22Rv1 (cell line): ENCODE results near the gene SEMA3E.

Experiments
- H3K27ac ChIP-seq: fragments of 450-650 bp; 2 replicates; pipeline ENCODE4 v1.5.1; 2017
- CTCF ChIP-seq: fragments of 450-650 bp; IDR thresholded peaks from 2 replicates; pipeline ENCODE4 v1.5.1; 2017; ENCODE audit warnings: mild to moderate bottlenecking
- ZFX ChIP-seq: fragments of 450-650 bp; IDR thresholded peaks from 2 replicates; pipeline ENCODE4 v1.6.1; 2017; ENCODE audit warnings: antibody characterized with exemption, borderline replicate concordance

The SEMA3E gene

GRCh38 chr7:83541187-83541960, 107.6 kb downstream of the SEMA3E start:
- TF ChIP-seq ZFX (no peak), CTCF (no peak)
- H3K27ac ChIP-seq: no peak overlapping the region

- H3K27ac ChIP-seq: no peak overlapping the region
- no peak for TF ChIP-seq CTCF
- no peak for TF ChIP-seq ZFX
Observed at GRCh38 chr7:83534488-83534887, 114.5 kb downstream of the SEMA3E start.

GRCh38 chr7:83532219-83532618, 116.7 kb downstream of the SEMA3E start:
- H3K27ac ChIP-seq: no peak overlapping the region
- TF ChIP-seq ZFX (no peak), CTCF (no peak)

GRCh38 chr7:83531766-83532165, 117.2 kb downstream of the SEMA3E start:
- TF ChIP-seq CTCF: no peak
- no peak for TF ChIP-seq ZFX
- no peak overlapping the region for H3K27ac ChIP-seq

- TF ChIP-seq ZFX (no peak), CTCF (no peak)
- H3K27ac ChIP-seq: no peak overlapping the region
Observed at GRCh38 chr7:83528925-83529423, 120.0 kb downstream of the SEMA3E start.

- TF ChIP-seq CTCF (no peak), ZFX (no peak)
- no peak overlapping the region for H3K27ac ChIP-seq
Observed at GRCh38 chr7:83524277-83525075, 124.5 kb downstream of the SEMA3E start.

GRCh38 chr7:83520726-83521125, 128.2 kb downstream of the SEMA3E start:
- H3K27ac ChIP-seq: no peak overlapping the region
- TF ChIP-seq ZFX (no peak), CTCF (no peak)
